Lower leg skin (tissue), 4 donors: Measurements from ENCODE around the gene ZFP91. TPM values are rescaled to one million over a fixed set of nuclear protein-coding genes. Genes with fewer than 3 reads are reported as not detected.

Experiments used
- DNase-seq, 2 donors: peaks; one replicate each; pipeline ENCODE4 v3.0.0-alpha.2; 2019; ENCODE audit warnings: low spot score in 2 of 2
- H3K4me3 ChIP-seq: fragments of 200-600 bp; sonication (generic); 2 replicates; pipeline ENCODE4 v1.5.1; 2017; ENCODE audit warnings: mild to moderate bottlenecking, low read depth; ENCODE audit not compliant: poor library complexity, severe bottlenecking
- CTCF ChIP-seq, 3 donors: fragments of 450-650 bp; IDR thresholded peaks; one replicate each; pipeline ENCODE4 v1.5.1; 2016; ENCODE audit warnings: antibody characterized with exemption in 3 of 3, mild to moderate bottlenecking in 3 of 3, moderate library complexity in 2 of 3
- POLR2A ChIP-seq, 2 donors: fragments of 450-650 bp; IDR thresholded peaks; one replicate each; pipeline ENCODE4 v1.6.1; 2016 to 2017; ENCODE audit warnings: antibody characterized with exemption in 2 of 2, mild to moderate bottlenecking in 1 of 2, moderate library complexity in 1 of 2
- WGBS, 2 donors: methylation state at CpG; one replicate each; pipeline ENCODE4 v1.1.5; 2018; 5-methylcytosine and 5-hydroxymethylcytosine counted together
- intact Hi-C: fragments of 100-400 bp; cut with DNase I; formaldehyde crosslinking; loops from one replicate; pipeline ENCODE4 v1.15.0; 2023; ENCODE audit warnings: low total_unique reads
- total RNA-seq, 4 donors: library from RNA; depleted of rRNA; stranded (reverse); fragments of >200 nt; gene quantifications; one replicate each; pipeline ENCODE4 v1.1.0, GENCODE V29; 2016

The ZFP91 gene
- total RNA-seq, 4 donors from 2014 or later: 46.4 to 58.4 (median 51.7) TPM

- H3K4me3 ChIP-seq: no peak overlapping the region
- intact Hi-C loops: no loop called here
- no peak for DNase-seq
- 88 to 94% methylated on average over 2 of the region's 2 CpGs for WGBS, 2 donors
- TF ChIP-seq CTCF (IDR thresholded peaks at IDR 0.05): no peak
- TF ChIP-seq POLR2A (IDR thresholded peaks at IDR 0.05): no peak
These were observed 77.5 kb downstream of the ZFP91 start for GRCh38 chr11:58656348-58656747.

GRCh38 chr11:58658623-58659022 lies 79.8 kb downstream of the ZFP91 start:
- H3K4me3 ChIP-seq: no peak overlapping the region
- 65 to 69% methylated on average over 3 of the region's 3 CpGs for WGBS, 2 donors
- intact Hi-C loops: no loop called here
- TF ChIP-seq CTCF (IDR thresholded peaks at IDR 0.05) (no peak), POLR2A (IDR thresholded peaks at IDR 0.05) (no peak)
- no peak for DNase-seq

GRCh38 chr11:58659404-58659803 lies 80.5 kb downstream of the ZFP91 start:
- TF ChIP-seq POLR2A (IDR thresholded peaks at IDR 0.05) (no peak), CTCF (IDR thresholded peaks at IDR 0.05) (no peak)
- 63 to 71% methylated on average over 2 of the region's 2 CpGs for WGBS, 2 donors
- intact Hi-C loops: no loop called here

GRCh38 chr11:58659910-58660570 lies 81.2 kb downstream of the ZFP91 start:
- DNase-seq: no peak
- 73 to 83% methylated on average over 5 of the region's 5 CpGs for WGBS, 2 donors
- no peak overlapping the region for H3K4me3 ChIP-seq
- intact Hi-C loops: no loop called here
- TF ChIP-seq POLR2A (IDR thresholded peaks at IDR 0.05) (no peak), CTCF (IDR thresholded peaks at IDR 0.05) (no peak)

More at GRCh38 chr11:58659404-58659803, 80.5 kb downstream of the ZFP91 start:
- H3K4me3 ChIP-seq: no peak overlapping the region
- DNase-seq: no peak

Other genes starting within 250 kb of the ZFP91 start
- not detected for gene OR5B17, start 220.0 kb upstream of the ZFP91 start, total RNA-seq
- gene OR5B3, start 172.2 kb upstream of the ZFP91 start, total RNA-seq: not detected
- gene OR5B2, start 150.9 kb upstream of the ZFP91 start, total RNA-seq: not detected
- gene OR5B12, start 136.8 kb upstream of the ZFP91 start, total RNA-seq: not detected
- not detected for gene OR5B21, start 71.0 kb upstream of the ZFP91 start, total RNA-seq
- gene LPXN, start 3.2 kb upstream of the ZFP91 start, total RNA-seq: 1 to 10 TPM; 4.1 to 7.7 (median 5.4) TPM
- gene CNTF, start 43.6 kb downstream of the ZFP91 start, total RNA-seq: 1 to 10 TPM in 3 of 4 donors, under 1 TPM in 1; 0.89 to 2.3 (median 1.6) TPM
- gene GLYAT, start 152.9 kb downstream of the ZFP91 start, total RNA-seq: under 1 TPM in 1 of 4 donors, not detected in 3; 0.17 TPM